Kidney (tissue), 22 donors: Measurements from ENCODE around the gene HNRNPM. TPM values are rescaled to one million over a fixed set of nuclear protein-coding genes. Genes with fewer than 3 reads are reported as not detected.
A peak's percentile ranks its signal among the peaks of the same experiment; 100 is the strongest.

Experiments used
- DNase-seq, 5 donors: peaks; one replicate each; pipeline ENCODE4 v3.0.0-alpha.2; 2013 to 2020
- FAIRE-seq: peaks from 2 replicates; lab custom pipeline; 2012; peaks lifted over from hg19 to GRCh38; lab: Jason Lieb, UNC
- H3K27ac ChIP-seq, 2 donors: one replicate each; pipeline ENCODE4 v1.7.0; 2013; ENCODE audit warnings: low read depth in 2 of 2, low read length in 2 of 2, inconsistent platforms in 1 of 2
- H3K27me3 ChIP-seq: one replicate; pipeline ENCODE4 v1.7.1; 2013; ENCODE audit warnings: low read length, inconsistent platforms; ENCODE audit not compliant: control insufficient read depth, insufficient read depth
- H3K36me3 ChIP-seq, 3 donors: one replicate each; pipeline versions ENCODE4 v1.7.0 to v1.7.1; 2013; ENCODE audit warnings: low read length in 3 of 3, control low read depth in 1 of 3, inconsistent platforms in 1 of 3; ENCODE audit not compliant: insufficient read depth in 3 of 3, control insufficient read depth in 2 of 3
- H3K4me1 ChIP-seq, 3 donors: one replicate each; pipeline versions ENCODE4 v1.7.0 to v1.7.1; 2013; ENCODE audit warnings: low read length in 3 of 3, inconsistent platforms in 1 of 3, low read depth in 1 of 3; ENCODE audit not compliant: control insufficient read depth in 2 of 3, insufficient read depth in 2 of 3
- H3K4me3 ChIP-seq, 3 donors: one replicate each; pipeline versions ENCODE4 v1.7.0 to v1.8.1; 2013; ENCODE audit warnings: low read length in 3 of 3, control low read depth in 1 of 3, inconsistent platforms in 1 of 3
- H3K9ac ChIP-seq, 3 donors: one replicate each; pipeline versions ENCODE4 v1.7.0 to v1.7.1; 2013; ENCODE audit warnings: low read length in 3 of 3, control low read depth in 1 of 3, inconsistent platforms in 1 of 3
- H3K9me3 ChIP-seq, 3 donors: one replicate each; pipeline versions ENCODE4 v1.7.0 to v1.7.1; 2013; ENCODE audit warnings: low read length in 3 of 3, control low read depth in 1 of 3, inconsistent platforms in 1 of 3; ENCODE audit not compliant: control insufficient read depth in 2 of 3, insufficient read depth in 1 of 3
- intact Hi-C: fragments of 100-400 bp; cut with DNase I; formaldehyde crosslinking; loops from one replicate; pipeline ENCODE4 v1.11.1; 2022
- long read RNA-seq, 10 donors: library from polyadenylated mRNA in 1 of 10; unstranded in 1 of 10; transcript quantifications; one replicate each; pipeline ENCODE4 v2.0.0 and lab custom pipeline, GENCODE V29; 2021 to 2026
- polyA plus RNA-seq: library from polyadenylated mRNA; stranded (reverse); fragments of 350-450 nt; fragmentation: Illumina TruSeq; extraction: RNeasy Lipid Tissue Mini Kit (QIAGEN cat#74804); gene quantifications from one replicate; pipeline ENCODE4 v1.2.3, GENCODE V29; 2014; ENCODE audit warnings: low read depth, low replicate concordance; ENCODE audit not compliant: insufficient read depth
- total RNA-seq: library from RNA; stranded (reverse); fragmentation: NEBNext Ultra II Directional; extraction: Animal tissue kit (Norgen Biotek cat#: 25700); gene quantifications from one replicate; pipeline ENCODE4 v1.2.1, GENCODE V29; 2021
- TF ChIP-seq, protein P1 (sequence below): IDR thresholded peaks from 3 replicates; pipeline ENCODE4 v1.5.1; 2012; ENCODE audit warnings: mild to moderate bottlenecking, moderate library complexity, borderline replicate concordance; ENCODE audit not compliant: insufficient read depth; ENCODE audit errors: extremely low read depth
- donor health status: control.
- donor health status: control.
- donor health status: control.
- donor health status: control.
- donor health status: control.
- donor health status: DM: yes; HTN: yes; CAD: no.
- donor health status: Normal renal cell carcinoma (clear cell type).

Gene HNRNPM, protein sequence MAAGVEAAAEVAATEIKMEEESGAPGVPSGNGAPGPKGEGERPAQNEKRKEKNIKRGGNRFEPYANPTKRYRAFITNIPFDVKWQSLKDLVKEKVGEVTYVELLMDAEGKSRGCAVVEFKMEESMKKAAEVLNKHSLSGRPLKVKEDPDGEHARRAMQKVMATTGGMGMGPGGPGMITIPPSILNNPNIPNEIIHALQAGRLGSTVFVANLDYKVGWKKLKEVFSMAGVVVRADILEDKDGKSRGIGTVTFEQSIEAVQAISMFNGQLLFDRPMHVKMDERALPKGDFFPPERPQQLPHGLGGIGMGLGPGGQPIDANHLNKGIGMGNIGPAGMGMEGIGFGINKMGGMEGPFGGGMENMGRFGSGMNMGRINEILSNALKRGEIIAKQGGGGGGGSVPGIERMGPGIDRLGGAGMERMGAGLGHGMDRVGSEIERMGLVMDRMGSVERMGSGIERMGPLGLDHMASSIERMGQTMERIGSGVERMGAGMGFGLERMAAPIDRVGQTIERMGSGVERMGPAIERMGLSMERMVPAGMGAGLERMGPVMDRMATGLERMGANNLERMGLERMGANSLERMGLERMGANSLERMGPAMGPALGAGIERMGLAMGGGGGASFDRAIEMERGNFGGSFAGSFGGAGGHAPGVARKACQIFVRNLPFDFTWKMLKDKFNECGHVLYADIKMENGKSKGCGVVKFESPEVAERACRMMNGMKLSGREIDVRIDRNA
- total RNA-seq (164 TPM), polyA plus RNA-seq (103 TPM)
- long read RNA-seq, donor 1, transcript HNRNPM-216 (1 exons, 1,809 nt) = major isoform, 41 of 96 reads
- long read RNA-seq, donor 1, partial matches to known transcripts = 33 of 96 reads
- long read RNA-seq, donor 1, other reads (novel, unspliced or antisense) = 22 of 96 reads
- long read RNA-seq, donor 2, transcript HNRNPM-216 (1 exons, 1,809 nt) = major isoform, 28 of 60 reads
- long read RNA-seq, donor 2, partial matches to known transcripts = 6 of 60 reads
- long read RNA-seq, donor 2, other reads (novel, unspliced or antisense) = 26 of 60 reads
- long read RNA-seq, donor 3, transcript HNRNPM-216 (1 exons, 1,809 nt) = major isoform, 47 of 87 reads
- long read RNA-seq, donor 3, partial matches to known transcripts = 15 of 87 reads
- long read RNA-seq, donor 3, other reads (novel, unspliced or antisense) = 24 of 87 reads
- long read RNA-seq, donor 4, transcript HNRNPM-216 (1 exons, 1,809 nt) = major isoform, 29 of 64 reads
- long read RNA-seq, donor 4, partial matches to known transcripts = 10 of 64 reads
- long read RNA-seq, donor 4, other reads (novel, unspliced or antisense) = 24 of 64 reads
- long read RNA-seq, donor 5, transcript HNRNPM-216 (1 exons, 1,809 nt) = major isoform, 8 of 8 reads
- long read RNA-seq, donor 5, partial matches to known transcripts = 0 of 8 reads
- long read RNA-seq, donor 5, other reads (novel, unspliced or antisense) = 0 of 8 reads
- long read RNA-seq, donor 6, transcript HNRNPM-216 (1 exons, 1,809 nt) = major isoform, 25 of 33 reads
- long read RNA-seq, donor 6, partial matches to known transcripts = 8 of 33 reads
- long read RNA-seq, donor 6, other reads (novel, unspliced or antisense) = 0 of 33 reads
- long read RNA-seq, donor 7, transcript HNRNPM-216 (1 exons, 1,809 nt) = major isoform, 5 of 154 reads
- long read RNA-seq, donor 7, partial matches to known transcripts = 37 of 154 reads
- long read RNA-seq, donor 7, other reads (novel, unspliced or antisense) = 111 of 154 reads
- long read RNA-seq, donor 8, transcript HNRNPM-216 (1 exons, 1,809 nt) = major isoform, 67 of 124 reads
- long read RNA-seq, donor 8, partial matches to known transcripts = 32 of 124 reads
- long read RNA-seq, donor 8, other reads (novel, unspliced or antisense) = 25 of 124 reads
- long read RNA-seq, donor 9, transcript HNRNPM-216 (1 exons, 1,809 nt) = major isoform, 14 of 37 reads
- long read RNA-seq, donor 9, partial matches to known transcripts = 6 of 37 reads
- long read RNA-seq, donor 9, other reads (novel, unspliced or antisense) = 16 of 37 reads
- long read RNA-seq, donor 10, transcript HNRNPM-216 (1 exons, 1,809 nt) = major isoform, 36 of 77 reads
- long read RNA-seq, donor 10, partial matches to known transcripts = 14 of 77 reads
- long read RNA-seq, donor 10, other reads (novel, unspliced or antisense) = 27 of 77 reads

DNA sequence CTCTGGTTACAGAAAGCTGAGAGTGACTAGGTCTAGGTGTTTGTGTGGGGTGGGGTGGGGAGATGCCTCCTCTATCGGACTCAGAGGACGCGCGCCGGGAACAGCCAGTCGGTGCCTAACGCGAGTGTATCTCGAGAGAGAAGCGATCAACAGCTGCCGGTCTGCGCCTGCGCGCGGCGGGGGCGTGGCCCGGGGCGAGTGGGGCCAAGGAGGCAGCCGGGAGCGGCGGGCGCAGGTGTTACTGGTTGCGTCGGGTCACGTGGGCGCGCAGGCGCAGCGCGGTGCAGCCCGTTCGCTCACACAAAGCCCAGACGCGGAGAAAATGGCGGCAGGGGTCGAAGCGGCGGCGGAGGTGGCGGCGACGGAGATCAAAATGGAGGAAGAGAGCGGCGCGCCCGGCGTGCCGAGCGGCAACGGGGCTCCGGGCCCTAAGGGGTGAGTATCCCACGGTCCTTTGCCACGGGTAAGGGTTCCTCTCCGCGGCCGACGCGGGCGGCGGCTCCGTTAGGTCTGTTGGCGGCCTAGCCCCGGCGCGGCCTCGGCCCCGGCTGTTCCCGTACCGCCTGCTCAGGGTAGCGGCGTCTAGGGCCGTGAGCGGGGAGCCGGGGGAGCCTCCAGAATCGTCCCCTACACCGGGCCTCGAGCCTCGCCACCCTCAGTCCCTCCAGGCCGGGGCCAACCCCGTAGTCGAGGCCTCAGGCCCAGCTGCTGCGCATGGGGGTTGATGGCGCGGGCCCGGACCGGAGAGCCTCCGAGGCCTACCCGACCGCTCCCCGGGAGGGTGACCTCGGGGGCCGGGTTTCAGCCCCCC is at the start of gene HNRNPM:
Gene HNRNPM (plus strand): TSS at position 299 of the 811 bp plus-strand sequence. CDS start 24 bp downstream, at position 323.
- TF ChIP-seq, protein P1, sequence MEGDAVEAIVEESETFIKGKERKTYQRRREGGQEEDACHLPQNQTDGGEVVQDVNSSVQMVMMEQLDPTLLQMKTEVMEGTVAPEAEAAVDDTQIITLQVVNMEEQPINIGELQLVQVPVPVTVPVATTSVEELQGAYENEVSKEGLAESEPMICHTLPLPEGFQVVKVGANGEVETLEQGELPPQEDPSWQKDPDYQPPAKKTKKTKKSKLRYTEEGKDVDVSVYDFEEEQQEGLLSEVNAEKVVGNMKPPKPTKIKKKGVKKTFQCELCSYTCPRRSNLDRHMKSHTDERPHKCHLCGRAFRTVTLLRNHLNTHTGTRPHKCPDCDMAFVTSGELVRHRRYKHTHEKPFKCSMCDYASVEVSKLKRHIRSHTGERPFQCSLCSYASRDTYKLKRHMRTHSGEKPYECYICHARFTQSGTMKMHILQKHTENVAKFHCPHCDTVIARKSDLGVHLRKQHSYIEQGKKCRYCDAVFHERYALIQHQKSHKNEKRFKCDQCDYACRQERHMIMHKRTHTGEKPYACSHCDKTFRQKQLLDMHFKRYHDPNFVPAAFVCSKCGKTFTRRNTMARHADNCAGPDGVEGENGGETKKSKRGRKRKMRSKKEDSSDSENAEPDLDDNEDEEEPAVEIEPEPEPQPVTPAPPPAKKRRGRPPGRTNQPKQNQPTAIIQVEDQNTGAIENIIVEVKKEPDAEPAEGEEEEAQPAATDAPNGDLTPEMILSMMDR = no peak
- FAIRE-seq (no peak), DNase-seq (peak; percentile 99 to 100 (median 99))
- H3K9me3 ChIP-seq = no peaks in the 10 kb centered on the region
- H3K4me1 ChIP-seq = peaks cover 4 to 24% (median 20%) of the 10 kb centered on the region in 3 donors
- peak within 1 kb of the TSS; percentile 74 to 98 (median 81) for H3K9ac ChIP-seq
- peak within 1 kb of the TSS; percentile 95 to 97 for H3K27ac ChIP-seq
- H3K27me3 ChIP-seq = no peaks in the 10 kb centered on the region
- peaks cover 0 to 13% (median 0%) of the 10 kb centered on the region in 3 donors for H3K36me3 ChIP-seq
- intact Hi-C loops = no loop called here
- H3K4me3 ChIP-seq = peak within 1 kb of the TSS; percentile 69 to 92 (median 73)

DNA sequence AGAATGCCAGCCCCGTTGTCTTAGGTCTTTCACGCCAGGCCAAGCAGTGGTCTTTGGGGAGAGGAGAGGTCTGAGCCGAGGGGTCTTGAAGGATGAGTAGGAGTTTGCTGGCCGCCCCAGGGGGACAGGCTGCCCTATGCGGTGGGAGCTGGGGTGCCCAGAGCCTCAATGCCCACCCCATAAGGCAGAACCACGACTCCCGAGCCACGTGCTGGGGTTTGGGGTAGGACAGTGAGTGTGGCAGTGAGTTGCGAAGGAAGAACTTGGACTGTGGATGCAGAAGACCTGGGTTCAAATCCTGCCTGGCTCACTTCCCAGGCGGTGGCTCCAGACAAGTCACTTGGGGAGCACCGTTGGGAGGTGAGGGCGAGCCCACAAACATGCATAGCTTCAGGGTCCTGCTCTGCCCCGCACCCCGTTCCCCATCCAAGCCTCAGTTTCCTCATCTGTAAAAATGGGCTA is 49.1 kb upstream of the HNRNPM start:
- H3K4me3 ChIP-seq = no peak overlapping the region
- no peaks in the 10 kb centered on the region for H3K27me3 ChIP-seq
- H3K9ac ChIP-seq = no peak overlapping the region
- DNase-seq = peak in 1 of 5 donors; percentile 32
- TF ChIP-seq, protein P1 = no peak
- intact Hi-C loops = no loop called here
- no peak for FAIRE-seq
- no peak overlapping the region for H3K27ac ChIP-seq
- H3K36me3 ChIP-seq = peaks cover 0 to 2% (median 0%) of the 10 kb centered on the region in 3 donors
- peaks cover 0 to 54% (median 28%) of the 10 kb centered on the region in 3 donors for H3K4me1 ChIP-seq
- H3K9me3 ChIP-seq = no peaks in the 10 kb centered on the region
